SIG-M5 (cell line): ENCODE results near the gene PCBP3.
"Not testable (repeated sequence)": the region's sequence is repeated elsewhere in the genome, so short reads cannot be mapped to it uniquely, and the experiment has no call there.

Source experiments
- DNase-seq: peaks from one replicate; lab custom pipeline; 2025; lab: John Stamatoyannopoulos, UW

PCBP3 gene

GRCh38 chr21:45894450-45894825 lies 250.9 kb downstream of the PCBP3 start:
- no peak for DNase-seq

DNA sequence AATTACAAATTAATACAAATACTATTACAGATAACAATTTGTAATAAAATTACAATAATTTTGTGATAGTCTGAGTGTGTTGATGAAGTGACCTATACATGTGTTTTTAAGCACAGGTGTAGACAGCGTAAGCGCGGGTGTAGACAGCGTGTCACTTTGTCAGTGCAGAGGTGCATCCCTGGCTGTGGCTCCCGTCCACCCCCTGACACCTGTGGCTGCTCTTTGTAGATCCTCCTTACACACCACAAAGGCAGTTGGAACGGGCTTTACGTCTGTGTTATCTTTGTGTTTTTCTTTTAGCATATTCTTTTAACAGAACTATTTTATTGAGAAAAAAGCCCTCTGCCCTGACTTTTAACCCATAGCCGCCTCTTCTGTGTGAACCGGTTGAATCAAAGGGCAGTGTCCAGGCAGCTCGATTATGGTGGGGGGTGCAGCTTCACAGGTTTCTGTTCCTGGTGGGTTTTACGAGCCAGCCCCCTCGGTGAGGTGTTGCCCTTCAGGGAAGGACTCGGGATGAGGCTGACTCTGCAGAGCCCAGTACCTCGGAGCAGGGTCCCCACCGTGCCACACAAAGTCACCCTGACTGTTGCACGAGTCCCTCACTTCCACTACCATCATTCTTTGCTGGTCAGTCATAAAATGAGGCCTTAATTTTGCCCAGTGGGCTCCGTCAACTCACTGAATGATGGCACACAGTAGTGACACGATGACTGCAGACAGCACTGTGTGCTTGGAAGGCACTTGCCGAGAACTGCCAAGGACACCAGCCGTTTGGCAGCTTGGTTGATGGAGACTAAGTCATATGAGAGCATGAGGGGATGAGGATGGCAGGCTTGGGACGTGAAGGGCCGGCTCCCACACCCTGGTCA lies 251.6 kb downstream of the PCBP3 start:
- no peak for DNase-seq

- DNase-seq: no peak
These were observed 252.3 kb downstream of the PCBP3 start for GRCh38 chr21:45895778-45896370.

GRCh38 chr21:45896431-45896830 lies 252.9 kb downstream of the PCBP3 start:
- DNase-seq: not testable (repeated sequence)

GRCh38 chr21:45897191-45898027 lies 253.9 kb downstream of the PCBP3 start:
- no peak for DNase-seq

DNA sequence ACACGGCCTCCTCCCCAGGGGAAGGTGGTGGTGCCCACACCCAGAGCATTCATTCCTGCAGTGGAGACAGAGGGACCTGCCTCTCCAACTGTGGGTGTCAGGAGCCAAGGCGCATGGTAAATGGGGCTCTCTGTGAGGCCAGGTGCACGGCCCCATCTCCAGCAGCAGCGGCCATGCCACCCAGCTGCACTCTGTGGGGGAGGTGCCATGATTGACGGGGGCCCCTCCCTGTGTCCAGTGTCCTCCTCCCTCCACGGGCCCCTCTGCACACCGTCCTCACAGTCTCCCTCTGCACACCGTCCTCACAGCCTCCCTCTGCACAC lies 254.5 kb downstream of the PCBP3 start:
- DNase-seq: no peak

- DNase-seq: no peak
These were observed 255.3 kb downstream of the PCBP3 start for GRCh38 chr21:45898781-45899180.

DNA sequence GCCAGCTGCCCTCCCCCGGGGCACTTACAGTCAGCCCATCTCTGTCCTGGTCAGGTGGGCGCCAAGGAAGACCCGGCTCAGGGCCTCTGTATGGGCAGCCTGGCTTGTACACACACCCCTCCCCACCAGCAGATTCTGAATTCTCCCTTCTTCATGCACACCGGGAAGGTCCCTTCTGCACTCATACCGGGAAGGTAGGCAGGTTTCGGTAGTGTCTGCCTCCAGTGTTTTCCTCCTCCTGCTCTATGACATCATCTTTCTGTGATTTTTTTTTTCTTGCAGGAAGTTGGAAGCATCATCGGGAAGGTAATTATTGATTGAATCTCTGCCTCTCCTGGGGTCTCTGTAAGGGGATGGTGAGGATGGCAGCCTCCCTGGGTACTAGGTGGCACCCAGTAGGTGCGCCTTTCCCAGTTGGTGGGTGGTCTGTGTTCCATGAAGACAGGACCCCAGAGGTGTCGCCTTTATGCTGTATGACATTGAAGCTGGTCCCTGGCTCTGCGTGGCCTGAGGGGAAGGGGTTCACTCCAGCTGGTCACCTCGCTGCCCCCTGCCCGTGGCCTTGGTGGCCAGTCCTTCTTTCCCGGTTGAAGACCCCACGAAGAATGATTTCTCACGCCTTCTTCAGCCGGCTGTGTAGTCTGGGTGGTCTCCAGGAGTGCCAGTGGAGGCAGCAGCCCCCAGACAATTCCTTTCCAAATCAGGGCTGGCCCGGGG lies 255.9 kb downstream of the PCBP3 start:
- no peak for DNase-seq

GRCh38 chr21:45900034-45900868 lies 256.7 kb downstream of the PCBP3 start:
- DNase-seq: no peak

DNA sequence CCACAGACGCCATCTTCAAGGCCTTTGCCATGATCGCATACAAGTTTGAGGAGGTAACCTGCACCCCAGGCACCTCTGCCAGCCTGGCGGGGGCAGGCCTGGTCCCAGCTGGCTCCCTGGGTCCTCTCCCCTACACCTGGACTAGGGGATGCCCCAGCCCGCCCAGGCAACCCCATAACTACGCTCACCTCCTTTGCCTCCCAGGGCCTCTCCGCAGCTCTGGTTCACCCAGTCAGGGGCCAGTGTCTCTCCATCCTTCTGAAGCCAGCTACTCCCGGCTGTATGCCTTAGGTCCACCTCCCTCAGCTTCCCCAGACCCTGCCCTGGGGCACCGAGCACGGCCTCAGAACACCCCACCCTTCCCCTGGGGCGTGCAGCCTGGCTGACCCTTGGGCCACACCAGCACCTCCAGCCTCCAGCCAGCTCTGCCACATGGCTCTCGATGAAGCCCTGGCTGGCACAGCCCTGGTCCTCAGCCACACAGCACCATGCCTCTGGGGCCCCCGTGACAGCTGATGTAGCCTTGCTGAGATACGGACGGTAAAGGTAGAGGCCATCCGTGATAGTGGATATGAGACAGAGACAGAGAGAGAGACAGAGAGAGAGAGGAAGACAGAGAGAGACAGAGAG lies 257.7 kb downstream of the PCBP3 start:
- no peak for DNase-seq

DNA sequence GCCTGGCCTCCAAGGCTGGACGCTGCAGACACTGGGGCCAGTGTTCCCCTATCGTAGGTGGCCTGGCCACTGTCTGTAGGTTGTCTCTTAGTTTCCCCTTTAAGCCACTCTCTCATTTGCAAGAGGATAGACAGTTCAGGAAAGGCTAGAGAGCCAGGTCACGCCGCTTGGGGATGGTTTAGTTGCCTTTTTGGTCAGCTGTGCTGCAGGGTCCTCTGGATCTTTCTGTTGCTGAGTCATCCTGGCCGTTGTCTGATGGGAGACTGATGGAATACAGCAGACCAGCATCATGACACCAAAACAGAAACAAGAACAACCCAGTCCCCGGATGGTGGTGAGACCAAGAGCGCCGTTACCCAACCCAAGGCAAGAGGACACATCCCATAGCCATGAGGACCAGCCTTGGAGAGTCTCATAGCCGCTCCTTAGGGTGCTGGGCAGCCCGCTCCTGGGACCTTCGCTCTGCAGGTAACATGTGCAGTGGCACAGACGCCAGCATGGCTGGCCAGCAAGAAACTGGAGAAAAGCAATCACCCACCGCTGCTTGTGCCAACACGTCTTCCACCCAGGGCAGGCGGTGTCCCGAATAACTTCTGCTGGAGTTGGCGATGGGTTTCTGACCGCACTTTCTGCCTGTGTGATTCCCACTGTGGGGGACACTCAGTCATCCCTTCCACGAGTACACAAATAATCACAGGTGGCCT lies 258.9 kb downstream of the PCBP3 start:
- no peak for DNase-seq

DNA sequence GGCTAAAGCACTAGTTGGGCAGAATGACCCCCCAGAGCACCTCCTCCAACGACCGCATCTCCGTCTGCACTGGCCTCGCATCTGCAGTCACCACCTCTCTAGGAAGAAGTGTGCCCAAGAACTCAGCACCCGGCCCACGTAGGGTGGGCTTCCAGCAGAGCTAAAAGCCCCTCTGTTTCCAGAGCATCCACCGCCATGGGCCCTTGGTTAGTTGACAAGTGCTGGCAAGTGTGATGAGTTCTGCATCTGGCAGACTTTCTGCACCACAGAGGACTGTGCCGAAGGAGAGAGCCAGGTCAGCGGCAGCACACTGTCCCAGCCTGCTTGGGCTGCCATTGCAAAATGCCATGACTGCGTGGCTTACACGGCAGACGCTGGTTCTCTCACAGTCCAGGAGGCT lies 261.7 kb downstream of the PCBP3 start:
- no peak for DNase-seq

- no peak for DNase-seq
These were observed 262.8 kb downstream of the PCBP3 start for GRCh38 chr21:45906196-45906805.

GRCh38 chr21:45906859-45907258 lies 263.3 kb downstream of the PCBP3 start:
- DNase-seq: no peak

- no peak for DNase-seq
These were observed 265.2 kb downstream of the PCBP3 start for GRCh38 chr21:45908536-45909237.

DNA sequence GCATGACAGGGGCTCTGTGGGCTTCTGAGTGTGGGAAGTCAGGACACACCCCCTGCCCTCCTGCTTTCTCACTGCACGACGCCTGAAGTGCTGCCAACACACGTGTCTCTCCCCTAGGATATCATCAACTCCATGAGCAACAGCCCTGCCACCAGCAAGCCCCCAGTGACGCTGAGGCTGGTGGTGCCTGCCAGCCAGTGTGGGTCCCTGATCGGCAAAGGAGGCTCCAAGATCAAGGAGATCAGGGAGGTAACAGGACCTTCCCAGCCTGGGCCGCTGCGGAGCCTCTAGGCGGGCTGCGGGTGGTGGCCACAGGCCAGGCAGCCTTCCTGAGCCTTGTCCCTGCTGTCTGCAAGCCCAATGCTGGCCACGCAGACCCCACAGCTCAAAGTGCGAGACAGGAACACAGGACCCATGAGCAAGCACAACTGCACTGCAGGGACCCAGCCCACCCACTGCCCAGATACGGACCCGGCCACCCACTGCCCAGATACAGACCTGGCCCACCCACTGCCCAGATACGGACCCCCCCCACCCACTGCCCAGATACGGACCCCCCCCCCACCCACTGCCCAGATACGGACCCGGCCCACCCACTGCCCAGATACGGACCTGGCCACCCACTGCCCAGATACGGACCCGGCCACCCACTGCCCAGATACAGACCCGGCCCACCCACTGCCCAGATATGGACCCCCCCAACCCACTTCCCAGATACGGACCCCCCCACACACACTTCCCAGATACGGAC lies 265.9 kb downstream of the PCBP3 start:
- DNase-seq: no peak

DNA sequence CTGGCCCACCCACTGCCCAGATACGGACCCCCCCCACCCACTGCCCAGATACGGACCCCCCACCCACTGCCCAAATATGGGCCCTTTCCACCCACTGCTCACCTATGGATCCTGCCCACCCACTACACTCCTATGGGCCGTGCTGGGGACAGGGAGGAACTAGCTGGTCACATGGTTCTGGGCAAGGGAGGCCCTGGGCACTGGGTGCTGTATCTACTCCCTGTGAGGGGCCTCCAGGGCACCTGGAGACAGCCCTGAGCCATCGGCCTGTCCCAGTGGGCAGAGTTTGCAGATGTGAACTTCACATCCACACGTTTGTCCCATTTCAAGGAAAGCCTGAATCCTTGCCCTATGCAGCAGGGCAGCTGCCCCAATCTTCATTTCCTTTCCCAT lies 266.6 kb downstream of the PCBP3 start:
- no peak for DNase-seq

DNA sequence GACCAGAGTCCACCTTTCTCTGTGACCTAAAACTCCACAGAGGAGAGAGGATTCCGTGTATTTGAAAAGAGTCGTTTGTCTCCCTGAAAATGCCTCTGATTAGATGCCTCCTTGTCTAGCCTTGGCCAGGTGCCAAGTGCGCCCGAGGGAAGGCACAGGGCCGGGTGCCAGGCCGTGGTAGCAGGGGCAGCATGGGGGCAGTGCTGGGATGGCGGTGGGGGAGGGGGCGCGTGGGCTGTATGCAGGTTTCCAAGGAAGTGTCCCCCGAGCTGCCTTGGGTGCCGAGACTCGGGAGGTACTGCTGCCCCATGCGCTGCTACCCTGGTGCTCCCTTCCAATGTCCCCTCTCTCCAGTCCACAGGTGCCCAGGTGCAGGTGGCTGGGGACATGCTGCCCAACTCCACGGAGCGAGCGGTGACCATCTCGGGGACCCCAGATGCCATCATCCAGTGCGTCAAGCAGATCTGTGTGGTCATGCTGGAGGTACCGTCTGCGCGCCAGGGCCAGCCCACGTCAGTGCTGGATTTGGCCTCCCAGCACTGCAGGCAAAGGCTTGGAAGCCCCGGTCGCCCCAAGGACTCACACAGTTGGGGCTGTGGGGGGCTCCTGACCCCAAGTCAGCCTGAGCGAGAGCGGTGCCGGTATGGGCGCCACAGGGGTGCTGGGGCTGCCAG lies 267.2 kb downstream of the PCBP3 start:
- DNase-seq: no peak
